ENCODE measurements around the gene AKAP8L.

The AKAP8L gene, protein sequence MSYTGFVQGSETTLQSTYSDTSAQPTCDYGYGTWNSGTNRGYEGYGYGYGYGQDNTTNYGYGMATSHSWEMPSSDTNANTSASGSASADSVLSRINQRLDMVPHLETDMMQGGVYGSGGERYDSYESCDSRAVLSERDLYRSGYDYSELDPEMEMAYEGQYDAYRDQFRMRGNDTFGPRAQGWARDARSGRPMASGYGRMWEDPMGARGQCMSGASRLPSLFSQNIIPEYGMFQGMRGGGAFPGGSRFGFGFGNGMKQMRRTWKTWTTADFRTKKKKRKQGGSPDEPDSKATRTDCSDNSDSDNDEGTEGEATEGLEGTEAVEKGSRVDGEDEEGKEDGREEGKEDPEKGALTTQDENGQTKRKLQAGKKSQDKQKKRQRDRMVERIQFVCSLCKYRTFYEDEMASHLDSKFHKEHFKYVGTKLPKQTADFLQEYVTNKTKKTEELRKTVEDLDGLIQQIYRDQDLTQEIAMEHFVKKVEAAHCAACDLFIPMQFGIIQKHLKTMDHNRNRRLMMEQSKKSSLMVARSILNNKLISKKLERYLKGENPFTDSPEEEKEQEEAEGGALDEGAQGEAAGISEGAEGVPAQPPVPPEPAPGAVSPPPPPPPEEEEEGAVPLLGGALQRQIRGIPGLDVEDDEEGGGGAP

DNA sequence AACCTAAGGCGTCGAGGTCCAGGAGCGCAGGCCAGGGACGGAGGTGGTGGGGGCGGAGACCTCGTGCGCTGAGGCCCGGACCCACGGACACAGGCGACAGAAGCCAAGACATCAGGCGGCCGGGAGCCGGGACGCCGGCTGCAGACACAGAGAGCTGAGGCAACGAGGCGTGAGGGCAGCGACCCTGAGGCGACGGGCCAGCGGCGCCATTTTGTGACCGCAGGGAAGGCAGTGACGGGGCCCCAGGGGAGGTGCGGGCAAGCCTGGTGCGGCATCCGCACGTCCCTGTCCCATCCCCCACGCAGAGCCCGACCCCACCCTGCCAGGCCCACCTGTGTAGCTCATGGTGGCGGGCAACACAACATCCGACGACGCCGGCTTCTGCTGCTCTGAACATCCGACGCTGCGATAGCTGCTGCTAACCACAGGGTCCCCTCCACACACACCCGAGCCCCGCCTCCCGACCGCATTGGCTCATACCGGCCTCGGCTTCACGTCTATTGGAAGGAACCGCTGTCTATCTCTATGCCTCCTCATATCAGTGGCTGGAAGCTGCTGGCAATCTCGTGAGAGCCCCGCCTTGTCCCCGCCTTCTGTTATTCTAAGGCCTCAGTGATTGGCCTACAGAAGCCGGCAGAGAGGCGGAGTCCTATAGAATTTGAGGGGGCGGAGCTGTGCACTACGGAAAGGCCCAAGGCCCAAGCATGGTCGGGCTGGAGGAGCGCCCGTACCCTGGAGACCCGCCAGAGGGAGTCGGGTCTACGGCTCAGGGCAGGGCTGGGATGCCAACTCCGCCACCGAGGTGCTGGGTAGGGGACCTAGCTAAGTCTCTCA, at the start of gene AKAP8L:
Gene AKAP8L, minus strand, starts transcription at position 410 of the 834 bp plus-strand sequence. Its CDS starts 65 bp downstream, at position 345.
- DNase-seq (ENCODE audit: low spot score): peak; percentile 100

DNA sequence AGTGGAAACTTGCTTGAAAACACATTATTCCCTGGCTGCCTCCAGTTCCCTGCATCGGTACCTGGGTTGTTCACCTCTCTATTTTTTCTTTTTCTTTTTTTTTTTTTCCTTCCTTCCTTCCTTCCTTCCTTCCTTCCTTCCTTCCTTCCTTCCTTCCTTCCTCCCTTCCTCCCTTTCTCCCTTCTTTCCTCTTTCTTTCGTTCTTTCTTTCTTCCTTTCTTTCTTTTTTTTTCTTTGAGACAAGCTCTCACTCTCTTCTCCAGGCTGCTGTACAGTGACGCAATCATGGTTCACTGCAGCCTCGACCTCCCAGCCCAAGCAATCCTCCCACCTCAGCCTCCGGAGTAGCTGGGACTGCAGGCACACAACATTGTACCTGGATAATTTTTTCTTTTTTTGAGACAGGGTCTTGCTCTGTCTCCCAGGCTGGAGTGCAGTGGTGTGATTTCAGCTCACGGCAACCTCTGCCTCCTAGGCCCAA, 49.0 kb upstream of the AKAP8L start:
- DNase-seq (ENCODE audit: low spot score): no peak

DNA sequence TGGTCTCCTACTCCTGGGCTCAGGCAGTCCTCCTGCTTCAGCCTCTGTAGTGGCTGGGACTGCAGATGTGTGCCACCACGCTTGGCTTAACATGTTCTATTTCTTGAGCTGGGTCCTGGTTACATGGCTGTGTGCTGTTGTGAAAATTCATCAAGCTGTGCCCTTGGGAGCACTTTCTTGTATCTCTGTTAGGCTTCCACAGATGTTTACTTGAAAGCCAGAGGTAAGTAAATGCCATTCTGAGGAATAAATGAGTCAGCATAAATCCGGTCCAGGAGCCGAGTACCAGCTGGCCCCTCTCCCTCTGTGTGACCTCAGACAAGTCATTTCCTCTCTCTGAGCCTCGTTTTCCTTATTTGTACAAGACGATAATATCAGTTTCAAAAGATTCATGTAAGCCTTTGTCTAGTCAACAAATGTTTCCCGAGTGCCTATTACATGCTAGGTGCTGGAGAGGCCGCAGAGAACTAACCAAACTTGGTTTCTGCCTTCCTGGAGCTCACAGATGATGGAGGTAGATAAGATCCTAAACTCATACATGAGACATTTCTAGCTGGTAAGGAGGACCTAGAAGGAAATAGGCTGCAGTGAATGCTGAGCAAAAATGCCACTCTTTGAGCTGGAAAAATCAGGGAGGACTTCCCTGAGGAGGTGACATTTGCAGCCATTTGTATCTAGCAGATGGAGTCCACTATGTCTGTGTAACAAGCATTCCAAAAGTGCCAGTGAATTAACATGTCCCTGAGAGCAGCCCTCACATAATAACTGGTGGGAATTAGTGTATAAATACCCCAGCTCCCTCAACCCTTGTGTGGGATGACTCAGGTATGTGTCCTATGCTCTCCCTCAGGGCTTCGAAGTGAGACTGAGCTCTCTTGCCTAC, 48.3 kb upstream of the AKAP8L start:
- no peak for DNase-seq (ENCODE audit: low spot score)

DNA sequence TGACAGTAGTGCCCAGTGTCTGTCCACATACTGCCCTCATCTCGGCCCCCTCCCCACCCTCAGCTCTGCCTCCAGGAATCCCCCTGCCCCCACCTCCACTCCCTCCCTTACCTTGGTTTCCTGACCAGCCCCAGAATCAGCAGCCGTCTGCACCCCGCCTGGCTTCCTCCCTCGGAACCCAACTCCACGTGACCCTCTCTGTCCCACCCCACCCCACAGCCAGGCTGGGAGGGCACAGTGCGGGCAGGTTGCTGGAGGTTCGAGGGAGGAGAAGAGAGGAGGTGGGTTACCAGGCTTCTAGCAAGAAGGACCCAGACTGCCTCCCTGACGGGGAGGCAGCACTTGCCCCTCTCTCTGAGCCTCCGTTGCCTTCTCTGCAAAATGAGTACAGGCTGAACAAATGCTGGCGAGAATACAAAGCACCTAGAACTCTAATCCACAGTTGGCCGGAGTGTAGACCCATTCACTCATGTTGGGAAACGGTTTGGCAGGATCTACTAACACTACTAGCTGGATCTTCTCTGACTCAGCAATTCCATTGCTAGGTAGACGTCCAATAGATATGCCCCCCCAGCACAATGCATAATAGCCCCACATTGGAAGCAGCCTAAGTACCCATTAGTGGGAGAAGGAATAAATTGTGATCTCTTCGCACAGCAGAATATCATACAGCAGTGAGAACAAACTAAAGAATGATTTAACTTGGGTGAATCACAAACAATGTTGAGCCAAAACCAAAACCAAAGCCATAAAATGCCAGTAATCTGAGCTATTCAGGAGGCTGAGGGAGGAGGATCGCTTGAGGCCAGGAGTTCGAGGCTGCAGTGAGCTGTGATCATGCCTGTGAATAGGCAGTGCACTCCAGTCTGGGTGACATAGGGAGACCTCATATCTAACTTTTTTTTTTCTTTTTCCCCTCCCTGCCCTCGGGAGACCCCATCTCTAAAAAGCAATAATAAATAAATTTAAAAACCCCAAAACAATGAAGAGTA, 45.9 kb upstream of the AKAP8L start, which contains the start of gene RASAL3:
Gene RASAL3, minus strand, starts transcription at position 151 of the 992 bp plus-strand sequence. CDS start 186 bp downstream, outside the sequence.
- DNase-seq (ENCODE audit: low spot score): no peak

DNA sequence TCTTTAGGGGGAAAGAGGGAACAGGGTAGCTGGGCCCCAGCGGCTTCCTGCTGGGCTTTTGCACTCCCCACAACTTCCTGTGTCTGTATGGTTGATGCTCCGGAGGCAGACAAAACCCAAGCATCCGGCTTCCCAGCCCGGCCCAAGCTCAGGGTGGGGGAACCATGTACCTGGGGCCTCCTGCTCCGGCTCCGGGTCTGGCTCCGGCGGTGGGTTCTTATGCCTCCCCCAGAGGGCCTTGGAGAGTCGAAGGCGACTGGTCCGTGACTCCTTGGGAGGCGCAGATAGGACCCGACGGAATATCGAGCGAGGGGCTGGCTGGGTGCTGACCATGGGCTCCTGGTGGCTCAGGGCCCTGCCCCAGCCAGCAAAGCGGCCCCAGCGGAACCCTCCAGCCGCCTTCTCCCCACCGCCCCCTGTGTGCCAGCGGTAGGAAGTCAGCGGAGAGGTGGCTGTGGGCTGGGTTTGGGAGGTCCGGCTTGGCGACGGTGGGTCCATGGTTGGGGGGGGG, 45.1 kb upstream of the AKAP8L start:
- no peak for DNase-seq (ENCODE audit: low spot score)

DNA sequence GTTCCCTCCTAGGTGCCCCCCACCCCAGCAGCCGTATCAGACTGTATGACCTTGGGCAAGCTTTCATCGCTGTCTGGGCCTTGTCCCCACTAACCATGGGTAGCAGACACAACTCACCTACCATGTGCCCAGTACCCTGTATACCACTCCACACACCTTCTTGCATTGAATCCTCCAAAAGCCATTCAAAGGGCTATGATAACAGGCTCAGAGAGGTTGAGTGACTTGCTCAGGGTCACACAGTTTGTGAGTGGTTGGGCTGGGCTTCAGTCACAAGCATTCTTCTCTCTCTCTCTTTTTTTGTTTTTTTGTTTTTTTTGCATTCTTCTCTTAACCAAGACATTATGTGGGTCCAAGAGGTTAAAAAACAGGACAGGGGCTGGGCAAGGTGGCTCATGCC, 42.9 kb upstream of the AKAP8L start:
- no peak for DNase-seq (ENCODE audit: low spot score)

DNA sequence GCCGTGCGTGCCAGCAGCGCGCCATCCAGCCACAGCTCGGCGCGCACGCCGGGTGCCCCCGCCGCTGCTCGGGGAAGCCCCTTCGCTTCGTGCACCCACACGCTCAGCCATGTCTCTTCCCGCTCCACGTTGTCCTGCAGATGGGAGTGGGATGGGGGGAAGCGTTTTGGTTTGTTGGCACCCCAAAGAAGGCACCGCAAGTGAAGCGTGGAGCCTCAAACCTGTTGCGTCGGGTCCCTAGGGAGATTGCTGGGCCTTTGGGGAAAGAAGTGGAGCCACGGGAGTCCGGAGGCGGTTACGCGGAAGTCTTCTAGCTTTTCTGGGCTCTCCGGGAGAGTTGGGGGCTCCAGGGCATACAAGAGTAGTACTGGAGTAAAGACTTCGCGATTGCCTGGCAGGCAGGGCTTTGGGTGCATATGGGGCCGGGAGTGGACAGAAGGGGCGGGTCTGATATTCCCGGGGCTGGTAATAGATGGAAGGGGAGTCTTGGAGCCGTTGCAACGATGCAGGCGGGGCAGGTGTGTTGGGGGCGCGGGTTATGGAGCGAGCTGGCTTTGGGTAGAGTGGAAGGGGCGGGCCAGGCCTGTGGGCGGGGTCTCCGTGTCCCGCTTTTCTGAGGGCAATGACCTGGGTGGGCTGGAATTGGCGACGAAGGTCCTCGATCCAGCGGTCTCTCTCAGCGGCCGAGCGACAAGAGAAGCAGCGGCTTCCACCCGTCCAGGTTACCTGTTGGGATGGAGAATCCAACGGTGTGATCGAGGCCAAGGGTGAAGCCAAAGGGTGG, 39.1 kb upstream of the AKAP8L start:
- DNase-seq (ENCODE audit: low spot score): no peak

DNA sequence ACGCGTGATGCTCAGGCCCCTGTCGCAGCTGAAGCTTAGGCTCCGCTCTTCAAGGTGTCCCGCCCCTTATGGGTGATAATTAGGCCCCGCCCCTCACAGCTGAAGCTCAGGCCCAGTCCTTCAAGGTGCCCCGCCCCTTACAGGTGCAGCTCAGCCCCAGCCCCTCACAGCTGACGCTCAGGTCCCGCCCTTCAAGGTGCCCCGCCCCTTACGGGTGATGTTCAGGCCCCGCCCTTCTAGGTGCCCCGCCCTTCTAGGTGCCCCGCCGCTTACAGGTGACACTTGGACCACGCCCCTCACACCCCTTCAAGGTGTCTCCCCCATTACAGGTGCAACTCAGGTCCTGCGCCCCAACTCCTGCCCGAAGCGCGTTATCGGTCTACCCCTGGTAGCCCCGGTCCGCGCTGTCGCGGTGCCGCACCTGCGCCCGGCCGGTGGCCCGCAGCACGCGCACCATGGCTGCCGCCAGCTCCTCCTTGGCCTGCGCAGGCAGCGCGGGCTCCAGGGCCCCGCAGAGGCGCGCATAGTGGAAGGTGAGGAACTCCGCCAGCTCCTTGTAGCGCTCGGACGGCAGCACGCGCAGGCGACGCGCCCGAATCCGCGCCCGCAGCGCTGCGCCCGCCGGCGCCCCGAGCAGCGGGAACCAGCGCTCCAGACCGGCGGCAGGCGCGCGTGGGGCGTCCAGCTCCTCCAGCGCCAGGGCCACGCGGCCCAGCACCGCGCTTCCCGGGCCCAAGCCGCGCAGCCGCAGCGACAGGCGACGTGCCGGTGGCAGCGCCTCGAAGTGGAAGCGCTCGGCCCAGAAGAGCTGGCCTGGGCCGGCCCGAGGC, 38.3 kb upstream of the AKAP8L start:
- no peak for DNase-seq (ENCODE audit: low spot score)

DNA sequence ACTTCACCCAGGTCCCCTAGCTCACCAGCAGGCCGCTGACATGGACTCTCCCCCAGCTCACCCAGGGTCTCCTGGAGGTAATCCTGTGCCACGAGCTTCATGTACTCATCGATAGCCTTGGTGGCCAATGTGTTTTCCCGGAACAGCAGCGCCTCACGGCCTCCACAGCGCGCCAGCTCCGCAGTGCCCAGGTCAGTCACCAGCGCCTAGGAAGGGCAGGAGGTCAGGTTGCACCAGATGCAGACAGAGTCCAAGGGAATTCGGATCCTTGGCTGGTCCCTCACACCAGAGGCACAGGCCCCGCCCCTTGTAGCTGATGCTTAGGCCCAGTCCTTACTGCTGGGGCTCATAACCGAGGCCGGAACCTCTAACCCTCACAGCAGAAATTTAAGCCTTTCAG, 37.7 kb upstream of the AKAP8L start:
- no peak for DNase-seq (ENCODE audit: low spot score)

DNA sequence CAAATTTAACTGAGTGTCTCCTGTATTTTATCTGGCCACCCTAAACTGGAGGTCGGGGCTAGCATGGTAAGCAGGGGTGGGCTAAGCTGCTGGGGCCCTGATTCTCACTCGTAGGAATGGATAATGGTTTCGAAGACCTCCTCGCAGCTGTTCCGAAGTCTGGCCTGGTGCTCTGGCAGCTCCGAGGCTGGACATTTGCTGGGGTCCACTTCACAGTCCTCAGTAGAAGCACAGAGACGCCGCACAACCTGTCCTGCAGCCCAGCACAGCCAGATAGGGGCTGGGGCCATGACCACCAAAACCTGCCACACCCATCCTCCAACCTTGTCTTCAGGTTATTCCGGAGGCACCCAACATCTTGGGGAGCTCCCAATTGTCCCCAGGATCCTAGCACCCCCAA, 37.2 kb upstream of the AKAP8L start:
- DNase-seq (ENCODE audit: low spot score): no peak

DNA sequence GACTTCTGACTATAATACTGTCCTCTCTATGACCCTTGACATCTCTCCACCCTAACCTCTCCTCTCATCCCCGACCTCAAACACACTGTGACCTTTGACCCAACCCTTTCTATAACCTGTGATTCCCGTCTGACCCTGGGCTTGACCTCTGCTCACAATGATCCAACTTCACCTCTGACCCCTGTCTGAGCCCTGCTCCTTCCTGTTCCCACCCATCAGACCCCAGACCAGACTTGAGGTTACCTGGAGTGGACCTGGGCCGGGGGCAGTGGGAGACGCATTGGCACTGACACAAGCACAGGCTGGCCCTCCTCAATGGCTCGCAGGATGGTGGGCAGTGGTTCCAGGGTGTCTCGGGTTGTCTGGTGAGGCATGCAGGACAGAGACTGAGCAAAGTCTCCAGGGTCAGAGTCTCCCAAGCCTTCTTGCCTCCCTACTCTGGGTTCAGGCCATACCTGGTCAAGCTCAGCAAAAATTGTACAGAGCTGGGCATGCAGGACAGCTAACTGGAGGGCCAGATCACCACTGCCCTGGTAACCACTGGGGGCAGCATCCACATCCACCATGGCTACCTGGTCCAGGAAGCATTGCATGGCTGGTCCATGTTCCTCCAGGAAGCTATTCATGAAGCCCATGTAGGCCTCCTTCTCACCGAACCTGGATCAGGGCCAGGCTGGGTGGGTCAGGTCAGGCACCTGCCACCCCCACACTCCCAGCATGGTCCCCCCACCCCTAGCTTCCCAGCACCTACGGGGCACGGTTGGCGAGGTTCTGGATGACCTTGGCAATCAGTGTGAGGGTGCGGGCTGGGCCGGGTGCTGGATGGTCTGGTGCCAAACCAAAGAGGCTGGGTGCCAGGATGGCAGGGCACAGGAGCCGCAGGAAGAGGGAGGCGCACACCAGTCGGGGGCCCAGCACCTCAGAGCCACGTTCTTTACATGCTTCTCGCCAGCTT, 35.4 kb upstream of the AKAP8L start:
- DNase-seq (ENCODE audit: low spot score): no peak

DNA sequence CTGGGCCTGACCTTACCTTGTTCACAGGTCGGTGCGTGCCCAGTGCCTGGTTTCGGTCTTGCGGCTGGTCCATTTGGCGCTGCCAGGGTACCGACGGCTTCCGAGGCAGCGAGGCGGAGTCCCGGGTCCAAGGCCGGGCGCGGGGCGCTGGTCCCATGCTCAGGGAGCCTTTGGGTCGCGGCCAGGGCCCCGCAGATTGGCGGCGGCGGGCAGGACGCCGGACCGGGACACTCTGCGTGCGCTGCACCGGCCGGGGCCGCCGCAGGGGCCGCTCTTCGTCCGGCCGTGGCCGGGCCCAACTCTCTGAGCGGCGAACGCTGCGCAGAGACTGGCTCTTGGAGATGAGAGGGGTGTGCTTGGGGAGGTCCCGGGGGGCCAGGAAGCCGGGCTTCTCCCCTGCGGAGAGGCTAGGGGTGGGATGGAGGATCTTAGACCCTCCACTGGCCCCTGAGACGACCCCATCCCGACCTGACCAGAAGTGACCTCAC, 34.3 kb upstream of the AKAP8L start:
- no peak for DNase-seq (ENCODE audit: low spot score)

DNA sequence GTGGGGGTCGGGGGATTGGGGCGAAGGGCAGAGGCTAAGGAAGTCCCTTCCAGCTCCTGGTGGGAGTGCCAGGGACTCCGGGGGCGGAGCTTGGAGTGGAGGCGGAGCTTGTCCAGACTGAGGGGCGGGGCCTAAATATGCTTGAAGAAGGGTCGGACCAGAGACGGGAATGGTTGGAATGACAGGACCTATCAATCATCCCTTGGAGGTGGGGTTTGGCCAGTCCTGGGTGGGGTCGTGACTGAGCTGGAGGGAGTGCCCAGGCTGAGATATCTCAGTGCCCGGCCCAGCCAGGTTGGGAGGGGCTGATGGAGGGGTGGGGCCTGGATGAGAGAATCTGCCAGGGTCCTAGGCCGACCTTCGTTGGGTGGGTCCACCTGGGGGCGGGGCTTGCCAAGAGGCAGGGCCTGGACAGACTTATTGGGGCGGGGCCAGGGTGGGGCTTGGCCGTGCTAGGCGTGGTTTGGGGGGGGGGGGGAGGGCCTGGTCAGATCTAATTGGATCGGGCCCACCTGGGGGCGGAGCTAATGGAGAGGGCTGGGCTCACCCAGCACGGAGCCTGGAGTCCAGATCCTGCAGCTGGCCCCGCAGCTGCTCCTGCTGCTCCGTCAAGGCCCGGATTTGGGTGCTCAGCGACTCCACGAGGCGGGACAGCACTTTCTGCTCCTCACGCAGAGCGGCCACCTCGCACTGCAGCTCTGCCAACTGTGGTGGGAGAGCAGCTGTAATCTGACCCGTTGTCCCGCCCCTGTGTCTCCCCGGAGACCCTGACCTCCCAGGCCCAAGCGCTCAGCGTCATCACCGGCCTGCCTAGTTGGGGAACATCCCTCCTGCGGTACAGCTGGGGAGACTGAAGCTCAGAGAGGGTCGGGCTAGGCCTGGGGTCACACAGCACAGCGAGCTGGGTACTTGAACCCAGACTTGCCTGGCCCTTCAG, 33.6 kb upstream of the AKAP8L start:
- peak; percentile 93 for DNase-seq (ENCODE audit: low spot score)

DNA sequence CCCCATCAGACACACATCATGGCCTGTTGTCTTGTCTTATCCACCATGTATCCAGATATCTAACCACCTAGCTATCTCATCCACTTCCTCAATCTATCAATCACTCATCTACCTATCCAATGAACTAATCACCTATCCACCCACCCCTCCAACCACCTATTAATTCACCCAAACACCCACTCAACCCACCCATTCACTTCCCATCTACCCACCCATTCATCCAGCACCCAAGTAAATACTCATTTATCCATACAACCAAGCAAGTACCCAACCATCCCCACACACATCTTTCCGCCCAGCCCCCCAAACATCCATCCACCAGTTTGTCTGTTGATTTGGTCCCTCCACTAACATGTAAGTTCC, 31.7 kb upstream of the AKAP8L start:
- no peak for DNase-seq (ENCODE audit: low spot score)

DNA sequence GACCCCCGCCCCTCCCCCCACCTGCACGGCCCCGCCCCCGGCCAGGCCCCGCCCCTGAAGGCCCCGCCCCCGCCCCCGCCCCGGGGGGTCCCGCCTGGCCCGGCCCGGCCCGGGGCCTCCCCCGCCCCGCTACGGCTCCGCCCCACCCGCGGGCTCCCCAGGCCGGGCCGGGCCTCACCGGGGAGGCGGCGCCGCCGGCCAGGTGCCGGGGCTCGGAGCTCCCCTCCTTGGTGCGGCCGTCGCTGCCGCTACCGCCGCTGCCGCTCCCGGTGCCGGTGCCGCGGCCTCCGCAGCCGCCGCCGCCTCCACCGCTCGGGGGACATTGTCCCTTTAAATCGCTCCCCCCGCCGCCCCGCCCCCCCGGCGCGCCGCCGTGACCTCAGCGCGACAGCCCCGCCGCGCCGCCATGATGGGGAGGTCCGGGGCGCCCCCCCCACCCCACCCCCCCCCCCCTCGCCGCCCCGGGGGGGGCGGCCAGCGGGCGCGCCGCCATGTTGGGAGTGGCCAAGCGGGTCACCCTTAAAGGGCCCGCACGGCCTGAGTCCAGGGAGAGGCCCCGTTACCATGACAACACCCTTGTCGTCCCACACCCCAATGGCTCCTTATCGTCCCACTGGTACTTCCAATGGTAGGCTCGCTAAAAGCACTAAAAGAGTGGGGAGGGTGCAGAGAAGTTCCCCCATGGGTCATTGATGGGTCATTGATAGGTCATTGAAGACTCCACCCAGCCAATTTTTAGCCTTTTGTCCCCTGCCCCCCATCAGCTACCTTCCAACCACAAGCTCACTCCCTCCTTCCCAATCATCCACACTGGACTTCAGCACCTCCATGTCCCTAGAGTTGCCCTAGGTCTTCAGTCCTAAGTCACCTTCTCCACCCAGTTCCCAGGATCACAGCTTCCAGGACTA, 31.1 kb upstream of the AKAP8L start, which contains the start of gene WIZ:
Gene WIZ, minus strand, starts transcription at position 337 of the 908 bp plus-strand sequence. CDS start 1,649 bp downstream, outside the sequence.
- DNase-seq (ENCODE audit: low spot score): peak; percentile 85
